Bronchial epithelial cell (primary cell): ENCODE measurements around the gene MMP24. TPM values are rescaled to one million over a fixed set of nuclear protein-coding genes. Genes with fewer than 3 reads are reported as not detected.

Source experiments
- DNase-seq: peaks from one replicate; pipeline ENCODE4 v3.0.0-alpha.2; 2010; ENCODE audit warnings: low read depth
- FAIRE-seq: peaks from 2 replicates; lab custom pipeline; 2011; peaks lifted over from hg19 to GRCh38; lab: Jason Lieb, UNC
- H3K27me3 ChIP-seq: 2 replicates; pipeline ENCODE4 v1.5.1; 2011; ENCODE audit warnings: low read length; ENCODE audit not compliant: control insufficient read depth, insufficient read depth
- H3K36me3 ChIP-seq: 2 replicates; pipeline ENCODE4 v1.5.1; 2011; ENCODE audit warnings: low read length; ENCODE audit not compliant: control insufficient read depth, insufficient read depth
- H3K4me3 ChIP-seq: 2 replicates; pipeline ENCODE4 v1.5.1; 2011; ENCODE audit warnings: mild to moderate bottlenecking, low read depth, low read length, control low read depth
- total RNA-seq: library from RNA; depleted of rRNA; stranded (reverse); fragments of >200 nt; gene quantifications from 2 replicates; pipeline ENCODE4 v1.2.1, GENCODE V29; 2014
- TF ChIP-seq, protein P1 (sequence below): IDR thresholded peaks from 2 replicates; pipeline ENCODE4 v1.5.1; 2011; ENCODE audit warnings: mild to moderate bottlenecking, moderate library complexity, low read length, control low read depth, inconsistent platforms; ENCODE audit not compliant: insufficient read depth, severe bottlenecking

The MMP24 gene
- total RNA-seq, 1 donor from 2014 or later = not detected

DNA sequence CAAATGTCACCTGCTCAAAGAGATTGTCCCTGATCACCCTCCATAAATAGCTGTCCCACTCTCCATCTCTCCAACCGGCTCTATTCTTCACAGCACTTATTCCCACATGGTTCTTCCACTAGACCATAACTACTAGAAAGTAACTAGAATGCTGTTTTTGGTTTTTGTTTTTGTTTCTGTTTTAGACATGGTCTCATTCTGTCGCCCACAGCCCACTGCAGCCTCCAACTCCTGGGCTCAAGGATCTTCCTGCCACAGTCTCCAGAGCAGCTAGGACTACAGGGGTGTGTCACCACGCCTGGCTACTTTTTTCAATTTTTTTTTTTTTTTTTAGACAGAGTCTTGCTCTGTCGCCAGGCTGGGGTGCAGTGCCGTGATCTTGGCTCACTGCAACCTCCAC lies 12.2 kb downstream of the MMP24 start:
- no peak for DNase-seq
- TF ChIP-seq, protein P1, sequence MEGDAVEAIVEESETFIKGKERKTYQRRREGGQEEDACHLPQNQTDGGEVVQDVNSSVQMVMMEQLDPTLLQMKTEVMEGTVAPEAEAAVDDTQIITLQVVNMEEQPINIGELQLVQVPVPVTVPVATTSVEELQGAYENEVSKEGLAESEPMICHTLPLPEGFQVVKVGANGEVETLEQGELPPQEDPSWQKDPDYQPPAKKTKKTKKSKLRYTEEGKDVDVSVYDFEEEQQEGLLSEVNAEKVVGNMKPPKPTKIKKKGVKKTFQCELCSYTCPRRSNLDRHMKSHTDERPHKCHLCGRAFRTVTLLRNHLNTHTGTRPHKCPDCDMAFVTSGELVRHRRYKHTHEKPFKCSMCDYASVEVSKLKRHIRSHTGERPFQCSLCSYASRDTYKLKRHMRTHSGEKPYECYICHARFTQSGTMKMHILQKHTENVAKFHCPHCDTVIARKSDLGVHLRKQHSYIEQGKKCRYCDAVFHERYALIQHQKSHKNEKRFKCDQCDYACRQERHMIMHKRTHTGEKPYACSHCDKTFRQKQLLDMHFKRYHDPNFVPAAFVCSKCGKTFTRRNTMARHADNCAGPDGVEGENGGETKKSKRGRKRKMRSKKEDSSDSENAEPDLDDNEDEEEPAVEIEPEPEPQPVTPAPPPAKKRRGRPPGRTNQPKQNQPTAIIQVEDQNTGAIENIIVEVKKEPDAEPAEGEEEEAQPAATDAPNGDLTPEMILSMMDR = no peak
- Histone ChIP-seq H3K4me3 (no peak overlapping the region), H3K27me3 (peaks cover 3% of the 10 kb centered on the region), H3K36me3 (no peaks in the 10 kb centered on the region)
- no peak for FAIRE-seq

DNA sequence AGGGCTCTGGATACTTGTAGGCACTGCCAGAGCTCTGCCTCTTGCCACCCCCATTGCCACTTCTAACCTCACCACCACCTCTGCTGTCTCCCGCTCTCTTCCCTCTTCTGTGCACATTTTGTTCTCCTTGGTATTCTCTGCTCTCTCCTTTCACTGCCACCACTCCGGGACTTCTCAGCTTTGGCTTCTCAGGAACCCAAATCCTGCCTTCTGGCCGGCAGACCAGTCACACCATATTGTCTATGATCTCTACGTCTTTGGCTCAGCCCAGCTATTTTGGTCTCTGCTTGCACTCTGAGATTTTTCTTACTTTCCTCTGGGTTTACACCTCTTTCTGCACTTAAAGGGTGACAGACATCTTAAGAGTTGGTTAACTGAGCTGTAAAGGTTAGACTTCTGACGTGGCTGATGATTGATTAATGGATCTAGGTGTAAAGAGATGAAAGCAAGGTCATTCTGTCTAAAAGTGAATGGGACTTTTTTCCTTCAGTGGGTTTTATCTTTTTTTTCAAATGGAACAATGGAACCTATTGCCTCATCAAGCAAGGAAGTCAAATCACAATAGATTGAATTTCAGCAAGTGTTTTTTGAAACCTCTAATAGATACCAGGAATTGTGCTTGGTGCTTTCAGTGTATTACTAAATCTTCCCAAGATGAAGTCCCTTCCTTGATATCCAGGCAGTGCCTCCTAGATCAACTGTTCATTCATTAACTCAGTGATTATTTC lies 13.8 kb downstream of the MMP24 start:
- Histone ChIP-seq H3K27me3 (peaks cover 3% of the 10 kb centered on the region), H3K36me3 (no peaks in the 10 kb centered on the region), H3K4me3 (no peak overlapping the region)
- FAIRE-seq (no peak), DNase-seq (no peak)
- TF ChIP-seq, protein P1 = no peak

DNA sequence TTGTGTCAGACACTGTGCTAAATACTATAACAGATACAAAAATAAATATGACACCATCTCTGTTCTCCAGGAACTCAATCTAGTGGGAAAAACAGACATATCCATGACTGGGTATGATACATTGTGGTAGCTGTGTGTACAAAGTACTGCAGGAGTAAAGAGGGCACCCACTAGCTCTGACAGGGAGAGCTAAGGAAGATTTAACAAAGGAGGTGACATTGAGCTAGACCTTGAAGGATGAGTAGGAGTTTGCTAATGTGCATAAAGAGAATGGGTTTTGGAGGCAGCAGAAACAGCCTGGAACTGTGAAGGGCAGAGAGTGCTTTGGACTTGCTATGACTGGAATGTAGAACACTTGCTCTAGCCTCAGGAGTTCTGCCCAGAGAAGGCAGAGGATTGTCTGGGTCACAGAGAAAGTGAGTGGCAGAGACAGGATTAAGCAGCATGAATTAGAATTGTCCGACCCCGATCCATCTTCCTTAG lies 14.4 kb downstream of the MMP24 start:
- Histone ChIP-seq H3K4me3 (no peak overlapping the region), H3K27me3 (peaks cover 3% of the 10 kb centered on the region), H3K36me3 (no peaks in the 10 kb centered on the region)
- FAIRE-seq = no peak
- TF ChIP-seq, protein P1 = no peak
- DNase-seq = no peak

DNA sequence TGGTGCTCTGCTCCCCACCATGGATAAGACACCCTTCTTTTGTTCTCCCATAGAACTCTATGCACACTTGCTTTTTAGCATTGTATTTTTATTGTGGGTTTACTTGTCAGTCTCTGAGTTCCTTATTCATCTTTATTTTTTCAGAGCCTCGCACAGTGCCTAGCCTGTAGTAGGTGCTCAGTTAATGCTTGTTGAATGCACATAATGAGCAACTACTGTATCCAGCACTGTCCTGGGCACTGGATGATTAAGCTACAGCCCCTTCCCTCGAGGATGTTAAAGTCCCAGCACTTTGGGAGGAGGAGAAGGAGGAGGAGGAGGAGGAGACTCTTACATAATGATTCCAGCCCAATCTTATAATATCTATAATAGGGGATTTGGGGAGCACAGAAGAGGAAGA lies 16.8 kb downstream of the MMP24 start:
- Histone ChIP-seq H3K36me3 (no peaks in the 10 kb centered on the region), H3K4me3 (no peak overlapping the region), H3K27me3 (peaks cover 3% of the 10 kb centered on the region)
- TF ChIP-seq, protein P1 = no peak
- no peak for FAIRE-seq
- DNase-seq = no peak

DNA sequence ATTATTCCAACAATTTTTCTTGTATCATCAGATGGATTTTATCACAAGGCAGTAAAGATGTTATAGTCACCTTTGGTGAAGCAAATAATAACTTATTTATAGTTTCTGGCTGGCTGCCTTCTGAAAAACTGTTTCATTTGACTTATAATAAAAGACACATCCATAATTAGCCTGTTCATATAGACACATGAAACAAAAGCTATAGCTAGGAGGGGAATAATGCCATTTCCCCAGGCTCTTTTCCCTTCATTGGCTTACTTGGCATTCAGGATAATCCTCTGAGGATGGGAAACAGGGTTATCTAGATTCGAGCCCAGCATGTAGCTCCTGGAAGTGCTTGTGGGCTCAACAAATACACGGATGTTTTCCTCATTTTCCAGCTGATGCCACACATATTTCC lies 17.5 kb downstream of the MMP24 start:
- DNase-seq (no peak), FAIRE-seq (no peak)
- TF ChIP-seq, protein P1 = no peak
- Histone ChIP-seq H3K36me3 (no peaks in the 10 kb centered on the region), H3K4me3 (no peak overlapping the region), H3K27me3 (peaks cover 3% of the 10 kb centered on the region)
